Suprapubic skin (tissue), 3 donors: ENCODE measurements around the gene THSD7B.

ENCODE experiments used
- CTCF ChIP-seq, 2 donors: fragments of 200-600 bp in 1 of 2; fragments of 450-650 bp in 1 of 2; sonication (generic) in 1 of 2; IDR thresholded peaks; one replicate each; pipeline ENCODE4 v1.5.1; 2016 to 2019; ENCODE audit warnings: antibody characterized with exemption in 2 of 2, mild to moderate bottlenecking in 1 of 2, moderate library complexity in 1 of 2
- POLR2AphosphoS5 ChIP-seq, 3 donors: sonication (generic); formaldehyde crosslinking; IDR thresholded peaks; one replicate each; pipeline ENCODE4 v1.6.1; 2017; ENCODE audit warnings: antibody characterized with exemption in 3 of 3

DNA sequence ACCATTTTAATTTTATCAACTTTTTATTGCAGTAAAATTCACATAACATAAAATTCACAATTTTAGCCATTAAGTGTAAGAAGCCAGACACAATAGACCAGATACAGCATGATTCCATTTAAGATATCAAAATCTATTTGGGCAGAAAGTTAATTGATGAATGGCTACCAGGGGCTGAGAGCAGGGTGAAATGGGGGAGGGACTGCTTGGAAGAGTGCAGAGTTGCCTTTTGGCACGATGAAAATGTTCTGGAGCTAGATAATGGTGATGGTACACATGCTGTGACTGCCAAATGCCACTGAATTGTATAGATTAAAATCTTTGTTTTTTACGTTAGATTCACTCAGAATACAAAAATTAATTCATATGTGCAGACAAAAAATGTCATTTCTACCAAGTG is 909.6 kb downstream of the THSD7B start:
- TF ChIP-seq CTCF (IDR thresholded peaks at IDR 0.05) = no peak
- TF ChIP-seq POLR2AphosphoS5 (IDR thresholded peaks at IDR 0.05) = no peak
